Measurements from ENCODE around the gene EVC2.

GRCh38 chr4:5750946-5751665 is 42.7 kb upstream of the EVC2 start:
- TF ChIP-seq RAD21 (IDR thresholded peaks at IDR 0.05; ENCODE audit: low read length) (no peak), RFX5 (IDR thresholded peaks at IDR 0.05; ENCODE audit: low read depth, low read length) (no peak), CTCF (conservative IDR thresholded peaks at IDR 0.05; ENCODE audit: low read depth, low read length) (no peak), USF2 (IDR thresholded peaks at IDR 0.05; ENCODE audit: low read depth, low read length) (no peak), POLR2A (IDR thresholded peaks at IDR 0.05; ENCODE audit: low read depth, low read length) (0 out of 2 replicates have a peak, but pooled peaks have one; percentile 3), NFE2L2 (IDR thresholded peaks at IDR 0.05; ENCODE audit: low read depth, low read length) (no peak), BHLHE40 (IDR thresholded peaks at IDR 0.05; ENCODE audit: low read depth, low read length) (peak; percentile 52), MXI1 (IDR thresholded peaks at IDR 0.05; ENCODE audit: borderline replicate concordance, low read depth, low read length) (no peak), FOS (IDR thresholded peaks at IDR 0.05; ENCODE audit: low read depth, low read length) (peak; percentile 20; the same call in 1 of the 2 replicates), ELK1 (IDR thresholded peaks at IDR 0.05; ENCODE audit: borderline replicate concordance, low read depth, low read length) (no peak), SMC3 (IDR thresholded peaks at IDR 0.05; ENCODE audit: low read depth, low read length) (no peak), RCOR1 (IDR thresholded peaks at IDR 0.05; ENCODE audit: insufficient replicate concordance, low read length) (no peak), CEBPB (IDR thresholded peaks at IDR 0.05; ENCODE audit: low read depth, low read length) (peak; percentile 83), CHD1 (IDR thresholded peaks at IDR 0.05; ENCODE audit: low read depth, low read length) (no peak)

Data from IMR-90 (cell line).